Endothelial cell of coronary artery (primary cell): ENCODE results near the gene UGT8. TPM values are rescaled to one million over a fixed set of nuclear protein-coding genes. Genes with fewer than 3 reads are reported as not detected.

Experiments
- total RNA-seq: library from RNA; depleted of rRNA; stranded (reverse); fragments of >200 nt; gene quantifications from 2 replicates; pipeline ENCODE4 v1.2.3, GENCODE V29; 2014

Gene UGT8, protein sequence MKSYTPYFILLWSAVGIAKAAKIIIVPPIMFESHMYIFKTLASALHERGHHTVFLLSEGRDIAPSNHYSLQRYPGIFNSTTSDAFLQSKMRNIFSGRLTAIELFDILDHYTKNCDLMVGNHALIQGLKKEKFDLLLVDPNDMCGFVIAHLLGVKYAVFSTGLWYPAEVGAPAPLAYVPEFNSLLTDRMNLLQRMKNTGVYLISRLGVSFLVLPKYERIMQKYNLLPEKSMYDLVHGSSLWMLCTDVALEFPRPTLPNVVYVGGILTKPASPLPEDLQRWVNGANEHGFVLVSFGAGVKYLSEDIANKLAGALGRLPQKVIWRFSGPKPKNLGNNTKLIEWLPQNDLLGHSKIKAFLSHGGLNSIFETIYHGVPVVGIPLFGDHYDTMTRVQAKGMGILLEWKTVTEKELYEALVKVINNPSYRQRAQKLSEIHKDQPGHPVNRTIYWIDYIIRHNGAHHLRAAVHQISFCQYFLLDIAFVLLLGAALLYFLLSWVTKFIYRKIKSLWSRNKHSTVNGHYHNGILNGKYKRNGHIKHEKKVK
- not detected in 2 replicates for total RNA-seq

DNA sequence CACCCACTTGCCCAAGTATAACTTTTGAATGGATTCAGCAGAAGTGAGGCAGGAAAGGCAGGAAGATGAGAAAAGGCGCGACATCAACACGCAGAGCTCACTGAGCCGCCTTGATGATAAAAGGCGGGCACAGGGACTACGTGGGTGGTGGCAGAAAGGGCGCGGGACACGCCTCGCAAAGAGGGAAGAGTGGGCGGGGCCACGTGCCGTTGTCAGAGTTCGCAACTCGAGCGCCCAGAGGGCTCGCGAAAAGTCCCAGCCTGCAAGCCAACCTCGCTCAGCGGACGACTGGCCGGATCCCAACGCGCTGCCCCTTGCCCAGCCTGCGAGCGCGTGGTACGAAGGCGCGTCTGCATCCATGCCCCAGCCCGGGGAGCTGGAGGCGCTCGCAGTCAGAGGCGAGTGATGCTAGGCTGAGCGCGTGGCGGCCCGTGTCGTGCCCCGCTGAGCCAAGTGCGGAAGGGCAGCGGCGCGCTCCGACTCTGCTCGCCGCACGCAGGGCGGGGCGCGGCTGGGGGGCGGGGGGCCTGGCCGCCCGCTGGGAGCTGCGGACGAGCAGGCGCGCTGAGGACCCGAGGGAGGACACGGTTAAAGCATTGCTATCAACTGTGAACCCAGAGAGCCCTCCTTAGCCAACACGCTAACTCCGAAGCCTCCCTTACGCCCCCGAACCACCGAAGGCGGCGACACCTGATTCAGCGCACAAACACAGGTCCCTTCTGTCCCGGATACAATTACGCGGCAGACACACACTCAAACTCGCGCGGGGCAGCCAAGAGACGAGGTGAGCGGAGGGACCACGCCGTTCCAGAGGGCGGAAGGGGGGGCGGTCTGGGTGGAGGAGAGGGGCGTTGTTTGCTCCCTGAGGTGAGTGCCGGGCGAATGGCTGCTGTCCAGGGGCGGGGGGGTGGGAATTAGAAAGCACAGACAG, at the start of gene UGT8:
TSS of gene UGT8 (plus strand) at position 617 of the 931 bp plus-strand sequence. CDS start 24,074 bp downstream, outside the sequence.

